GM21447 (cell line): Measurements from ENCODE around the gene GAPVD1.
"Not testable (repeated sequence)": the region's sequence is repeated elsewhere in the genome, so short reads cannot be mapped to it uniquely, and the experiment has no call there.

ENCODE experiments used
- ATAC-seq: cut with Tn5 transposase; IDR thresholded peaks from one replicate; pipeline ENCODE4 v1.9.1; 2021; ENCODE audit not compliant: unreplicated experiment

GAPVD1 gene

DNA sequence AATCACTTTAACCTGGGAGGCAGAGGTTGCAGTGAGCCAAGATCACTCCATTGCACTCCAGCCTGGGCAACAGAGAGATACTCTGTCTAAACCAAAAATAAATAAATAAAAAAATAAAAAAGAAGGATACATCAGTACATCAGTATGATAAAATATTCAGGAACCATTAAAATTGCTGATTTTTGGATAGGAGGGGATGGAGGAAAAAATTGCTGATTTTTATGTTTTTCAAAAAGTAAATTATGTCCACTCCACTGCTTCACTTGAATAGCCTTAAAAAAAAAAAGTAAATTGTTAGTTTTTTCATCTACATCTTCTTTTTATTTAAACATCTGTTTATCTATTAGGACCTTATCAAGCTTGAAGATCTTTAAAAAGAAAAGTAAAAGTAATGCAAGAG, 7.4 kb upstream of the GAPVD1 start:
- ATAC-seq: no peak

DNA sequence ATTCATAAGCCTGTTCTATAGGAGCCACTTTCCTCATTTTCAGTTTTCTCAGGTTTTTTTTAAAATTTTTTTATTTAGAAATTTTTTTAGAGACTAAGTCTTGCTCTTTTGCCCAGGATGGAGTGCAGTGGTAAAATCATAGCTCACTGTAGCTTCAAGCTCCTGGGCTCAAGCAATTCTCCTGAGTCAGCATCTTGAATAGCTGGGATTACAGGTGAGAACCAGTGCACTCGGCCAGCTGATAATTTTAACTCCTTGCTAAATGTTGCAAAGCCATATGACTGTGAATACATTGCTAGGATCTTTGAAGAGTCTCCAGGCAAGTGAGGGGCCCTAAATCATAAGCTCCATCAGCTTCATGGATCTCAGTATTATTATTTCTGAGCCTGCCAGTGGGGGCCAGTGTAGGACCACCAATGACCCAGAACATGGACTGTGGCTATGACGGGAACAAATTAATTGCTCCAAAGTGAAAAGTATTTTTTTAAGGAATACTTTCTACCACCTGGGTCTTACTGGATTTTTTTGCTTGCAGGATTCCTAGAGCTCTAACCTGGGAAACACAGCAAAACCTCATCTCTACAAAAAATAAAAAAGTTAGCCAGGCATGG, 5.7 kb upstream of the GAPVD1 start:
- ATAC-seq: no peak

DNA sequence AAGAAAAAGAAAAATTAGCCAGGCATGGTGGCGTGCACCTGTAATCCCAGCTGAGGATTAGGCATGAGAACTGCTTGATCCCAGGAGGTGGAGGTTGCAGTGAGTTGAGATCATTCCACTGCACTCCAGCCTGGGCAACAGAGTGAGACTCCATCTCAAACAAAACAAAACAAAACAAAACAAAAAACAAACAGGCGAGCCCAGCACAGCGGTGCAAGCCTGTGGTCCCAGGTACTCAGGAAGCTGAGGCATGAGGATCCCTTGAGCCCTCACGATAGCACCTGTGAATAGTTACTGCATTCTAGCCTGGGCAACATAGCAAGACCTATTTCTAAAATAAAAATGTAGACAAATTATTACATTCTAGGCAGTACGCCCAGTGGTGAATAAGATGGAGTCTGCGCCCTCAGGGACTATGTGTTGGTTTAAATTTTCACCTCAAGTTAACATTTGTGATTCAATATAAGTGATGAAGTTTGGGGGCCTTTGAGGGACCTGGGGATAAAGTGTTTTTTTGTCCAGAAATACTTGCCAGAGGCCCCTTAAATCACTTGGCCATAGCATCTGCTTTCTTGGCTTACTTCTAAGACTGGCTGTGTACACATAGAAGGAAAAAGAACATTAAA, 3.4 kb upstream of the GAPVD1 start:
- no peak for ATAC-seq

GRCh38 chr9:125258832-125259534, 2.6 kb upstream of the GAPVD1 start:
- ATAC-seq: no peak

- ATAC-seq: no peak
Measured at GRCh38 chr9:125260561-125260960, 1.1 kb upstream of the GAPVD1 start.

DNA sequence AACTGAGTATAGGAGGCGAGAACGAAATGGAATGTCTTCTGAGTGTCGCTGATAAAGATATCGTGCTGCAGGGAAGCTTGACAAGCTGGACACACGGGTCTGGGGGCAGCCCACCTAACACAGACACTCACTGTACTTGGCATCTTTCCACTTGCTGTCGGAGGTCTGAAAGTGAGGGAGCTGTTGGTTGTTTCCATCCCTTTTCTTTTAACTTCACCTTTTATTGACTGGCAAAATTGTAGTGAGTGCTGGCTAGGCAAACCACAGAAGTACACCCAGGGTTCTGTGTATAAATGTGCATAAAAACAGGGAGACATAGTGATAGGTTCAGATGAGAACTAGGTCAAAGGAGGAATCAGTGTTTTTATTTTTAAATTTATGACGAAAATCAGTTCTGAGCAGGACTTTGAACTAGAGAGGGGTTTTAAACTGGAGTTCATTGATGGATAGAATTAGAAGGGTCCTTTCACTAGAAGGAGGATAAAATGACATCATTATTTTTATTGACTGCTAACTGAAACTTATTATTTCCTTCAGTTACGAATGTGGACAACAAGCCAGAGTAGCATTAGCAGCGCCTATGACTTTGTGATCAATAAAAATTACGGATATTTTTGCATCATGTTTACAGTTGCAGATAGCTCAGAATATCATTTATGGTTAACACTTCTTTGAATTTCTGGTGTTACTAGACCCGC, 817 bp downstream of the GAPVD1 start:
- no peak for ATAC-seq

- ATAC-seq: not testable (repeated sequence)
Measured at GRCh38 chr9:125264068-125264467, 2.4 kb downstream of the GAPVD1 start.

DNA sequence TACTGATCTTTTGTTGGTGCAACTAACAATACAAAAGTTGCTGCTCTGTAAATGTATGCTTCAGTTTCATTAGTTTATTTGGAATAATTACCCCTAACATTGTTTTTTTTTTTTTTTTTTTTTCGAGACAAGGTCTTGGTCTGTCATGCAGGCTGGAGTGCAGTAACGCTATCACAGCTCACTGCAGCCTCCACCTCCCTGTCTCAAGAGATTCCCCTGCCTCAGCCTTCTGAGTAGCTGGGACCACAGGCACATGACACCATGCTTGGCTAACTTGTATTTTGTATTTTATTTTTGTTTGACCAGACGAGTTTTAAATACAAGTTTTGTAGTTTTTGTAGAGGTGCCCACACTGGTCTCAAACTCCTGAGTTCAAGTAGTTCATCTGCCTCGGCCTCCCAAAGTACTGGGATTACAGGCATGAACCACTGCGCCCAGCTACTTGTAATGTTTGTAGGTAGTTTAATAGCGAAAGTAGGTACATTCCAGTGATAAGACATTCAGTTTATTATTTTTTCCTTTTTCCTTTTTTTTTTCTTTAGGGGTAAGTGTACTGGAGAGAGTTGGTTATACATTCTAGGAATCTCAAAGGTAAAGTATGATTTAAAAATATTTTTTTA, 6.9 kb downstream of the GAPVD1 start:
- no peak for ATAC-seq

DNA sequence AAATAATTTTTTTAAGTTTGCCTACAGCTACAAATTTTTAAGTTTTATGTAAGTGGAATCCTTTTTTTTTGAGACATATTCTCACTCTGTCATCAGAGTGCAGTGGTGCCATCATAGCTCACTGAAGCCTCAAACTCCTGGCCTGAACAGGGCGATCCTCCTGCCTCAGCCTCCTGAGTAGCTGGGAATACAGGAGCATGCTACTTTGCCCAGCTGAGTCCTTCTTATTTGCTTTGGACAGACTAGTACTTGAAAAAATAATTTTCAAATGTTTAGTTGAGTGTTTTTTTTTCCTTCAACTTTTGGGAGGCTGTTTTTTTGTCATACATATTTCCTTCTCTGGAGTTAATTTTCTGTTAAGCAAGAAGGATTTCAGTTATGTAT, 7.4 kb downstream of the GAPVD1 start:
- ATAC-seq: no peak

DNA sequence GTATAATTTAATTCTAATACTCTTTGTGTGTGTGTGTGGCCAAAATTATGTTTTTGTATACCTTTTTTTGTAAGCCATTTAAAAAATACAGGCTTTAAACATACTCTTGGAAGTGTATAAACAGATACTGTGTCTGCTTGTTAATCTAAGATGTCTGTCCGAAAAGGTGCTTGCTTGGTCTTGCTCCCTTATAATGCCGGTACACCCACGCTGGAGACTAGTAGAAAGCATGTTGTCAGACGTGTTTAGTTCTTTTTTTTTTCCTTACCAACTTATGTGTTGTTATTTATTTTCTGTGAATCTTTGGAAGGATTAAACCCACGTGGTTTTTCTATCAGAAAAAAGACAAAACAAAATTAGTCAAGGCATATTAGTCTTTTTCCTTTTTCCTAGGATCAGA, 9.5 kb downstream of the GAPVD1 start:
- no peak for ATAC-seq

DNA sequence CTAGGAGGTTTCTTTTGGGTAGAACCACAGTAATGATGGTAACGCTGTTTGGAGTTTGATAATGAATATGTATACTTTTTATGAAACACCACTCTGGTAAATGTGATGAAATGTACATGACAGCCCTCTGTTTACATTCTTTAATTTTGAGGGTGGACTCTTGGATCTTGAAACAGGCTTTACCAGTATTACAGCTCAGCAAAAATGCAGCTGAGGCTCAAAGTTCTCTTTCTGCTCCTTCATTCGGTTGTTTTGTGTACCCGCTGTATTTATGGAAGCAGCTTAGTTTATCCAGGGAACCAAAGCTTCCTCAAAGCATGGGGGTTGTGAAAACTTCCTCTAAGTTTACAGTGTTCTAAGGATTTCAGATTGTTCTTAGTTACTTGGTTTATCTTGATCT, 11.1 kb downstream of the GAPVD1 start:
- ATAC-seq: no peak

DNA sequence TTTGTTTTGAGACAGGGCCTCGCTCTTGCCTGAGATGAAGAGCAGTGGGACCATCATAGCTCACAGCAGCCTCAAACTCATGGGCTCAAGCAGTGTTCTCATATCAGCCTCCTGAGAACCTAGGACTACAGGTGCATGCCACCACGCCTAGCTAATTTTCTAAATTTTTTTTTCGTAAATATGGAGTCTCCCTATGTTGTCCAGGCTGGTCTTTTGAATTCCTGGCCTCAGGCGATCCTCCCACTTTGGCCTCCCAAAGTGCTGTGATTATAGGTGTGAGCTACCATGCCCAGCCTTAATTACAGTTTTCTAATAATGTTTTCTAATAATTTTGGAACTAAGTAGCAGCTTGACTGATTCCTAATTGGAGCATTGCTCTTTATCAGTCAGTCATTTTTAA, 15.1 kb downstream of the GAPVD1 start:
- ATAC-seq: no peak

- no peak for ATAC-seq
Measured at GRCh38 chr9:125277411-125277810, 15.8 kb downstream of the GAPVD1 start.

- no peak for ATAC-seq
Measured at GRCh38 chr9:125280945-125281344, 19.3 kb downstream of the GAPVD1 start.

DNA sequence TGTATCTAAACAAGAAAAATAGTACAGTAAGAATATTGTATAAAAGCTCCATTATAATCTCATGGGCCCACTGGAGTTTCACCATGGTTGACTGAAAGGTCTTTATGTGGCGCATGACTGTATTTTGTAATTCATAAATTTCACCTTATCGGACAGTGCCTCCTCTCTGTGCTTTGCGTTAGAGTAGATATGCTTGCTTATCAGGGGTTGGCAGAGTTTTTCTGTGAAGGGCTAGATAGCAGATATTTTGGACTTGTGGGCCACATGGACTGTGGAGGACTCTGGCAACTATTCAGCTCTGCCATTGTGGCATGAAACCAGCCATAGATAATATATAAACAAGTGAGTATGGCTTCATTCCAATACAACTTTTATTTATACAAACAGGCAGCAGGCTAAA, 23.2 kb downstream of the GAPVD1 start:
- no peak for ATAC-seq

- not testable (repeated sequence) for ATAC-seq
Measured at GRCh38 chr9:125286935-125287433, 25.4 kb downstream of the GAPVD1 start.

- ATAC-seq: no peak
Measured at GRCh38 chr9:125293134-125293533, 31.5 kb downstream of the GAPVD1 start.

DNA sequence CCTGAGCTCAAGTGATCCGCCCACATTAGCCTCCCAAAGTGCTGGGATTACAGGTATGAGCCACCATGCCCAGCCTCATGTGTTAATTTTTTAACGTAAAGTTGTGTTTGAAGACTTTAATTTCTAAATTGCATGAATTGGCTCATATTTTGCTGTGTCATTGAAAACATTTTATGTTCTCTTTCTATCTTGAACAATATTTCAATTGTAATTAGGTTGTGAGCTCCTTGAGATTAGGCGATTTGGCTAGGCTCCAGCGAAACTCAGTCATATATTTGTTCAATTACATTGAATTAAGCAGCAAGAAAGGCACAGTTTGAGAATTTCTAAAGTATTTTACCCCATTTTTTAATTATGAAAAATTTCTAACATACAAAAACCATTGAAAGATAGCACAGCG, 34.0 kb downstream of the GAPVD1 start:
- no peak for ATAC-seq

DNA sequence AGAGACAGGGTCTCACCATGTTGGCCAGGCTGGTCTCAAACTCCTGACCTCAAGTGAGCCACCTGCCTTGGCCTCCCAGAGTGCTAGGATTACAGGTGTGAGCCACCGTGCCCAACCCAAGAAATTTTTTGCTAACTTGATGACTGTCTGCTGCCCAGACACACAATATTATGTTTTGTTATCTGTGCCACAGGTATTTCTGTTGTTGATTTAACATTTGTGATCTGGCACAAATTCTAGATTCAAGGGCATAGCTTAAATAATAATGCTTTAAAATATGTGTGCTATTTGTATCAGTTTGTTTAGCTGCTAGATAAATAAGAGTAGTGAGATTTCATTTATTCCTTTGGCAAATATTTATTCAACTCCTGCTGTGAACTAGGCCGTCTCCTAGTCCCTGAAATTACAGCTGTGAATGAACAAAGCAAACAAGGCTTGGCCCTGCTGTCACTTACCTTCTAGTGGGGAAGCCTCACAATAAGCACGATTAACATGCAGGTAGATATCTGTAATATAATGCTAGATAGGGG, 35.3 kb downstream of the GAPVD1 start:
- ATAC-seq: no peak

DNA sequence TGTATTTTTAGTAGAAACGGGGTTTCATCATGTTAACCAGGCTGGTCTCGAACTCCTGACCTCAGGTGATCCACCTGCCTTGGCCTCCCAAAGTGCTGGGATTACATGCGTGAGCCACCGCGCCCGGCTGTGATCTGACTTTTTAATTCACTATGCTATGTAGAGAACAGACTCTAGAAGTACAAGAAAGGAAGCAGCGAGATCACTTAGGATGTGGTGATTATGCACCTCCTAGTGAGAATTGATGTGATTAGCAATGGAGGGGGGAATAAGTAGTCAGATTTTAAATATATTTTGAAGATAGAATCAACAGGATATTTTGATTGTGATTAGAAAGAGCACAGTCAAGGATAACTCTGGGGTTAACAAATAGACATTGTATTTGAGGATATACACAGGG, 36.3 kb downstream of the GAPVD1 start:
- no peak for ATAC-seq

- no peak for ATAC-seq
Measured at GRCh38 chr9:125302241-125302640, 40.6 kb downstream of the GAPVD1 start.
